ENCODE data around the gene PRSS56. TPM values are rescaled to one million over a fixed set of nuclear protein-coding genes. Genes with fewer than 3 reads are reported as not detected.

PRSS56 gene
- total RNA-seq, 4 donors from 2014 or later: not detected

DNA sequence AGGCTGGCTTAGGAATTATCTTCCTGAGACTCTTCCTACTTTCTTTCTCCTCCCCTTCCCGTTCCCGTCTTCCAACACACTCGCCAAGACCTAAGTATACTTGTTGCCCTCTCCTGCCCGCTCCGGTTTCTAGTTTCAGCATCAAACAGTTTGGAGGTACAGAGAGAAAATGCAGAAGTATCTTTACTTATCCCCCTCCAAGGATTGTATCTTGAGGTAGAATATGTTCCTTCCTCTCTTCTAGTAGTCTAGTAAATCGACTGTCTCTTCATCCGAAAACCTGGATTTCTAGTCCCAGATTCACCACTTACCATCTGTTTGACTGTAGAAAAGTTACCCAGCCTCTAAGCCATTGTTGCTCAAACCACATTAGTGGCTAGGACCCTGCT, 31.1 kb downstream of the PRSS56 start:
- Histone ChIP-seq H3K27me3 (no peaks in the 10 kb centered on the region), H3K4me1 (peaks cover 0 to 53% (median 7%) of the 10 kb centered on the region in 4 donors), H3K4me3 (peak overlapping the region; percentile 79 to 98 (median 86)), H3K27ac (peak overlapping the region; percentile 91 to 99 (median 96)), H3K9me3 (peaks cover 0 to 4% (median 0%) of the 10 kb centered on the region in 4 donors), H3K36me3 (peaks cover 0 to 27% (median 0%) of the 10 kb centered on the region in 3 donors)
- TF ChIP-seq, protein P1, sequence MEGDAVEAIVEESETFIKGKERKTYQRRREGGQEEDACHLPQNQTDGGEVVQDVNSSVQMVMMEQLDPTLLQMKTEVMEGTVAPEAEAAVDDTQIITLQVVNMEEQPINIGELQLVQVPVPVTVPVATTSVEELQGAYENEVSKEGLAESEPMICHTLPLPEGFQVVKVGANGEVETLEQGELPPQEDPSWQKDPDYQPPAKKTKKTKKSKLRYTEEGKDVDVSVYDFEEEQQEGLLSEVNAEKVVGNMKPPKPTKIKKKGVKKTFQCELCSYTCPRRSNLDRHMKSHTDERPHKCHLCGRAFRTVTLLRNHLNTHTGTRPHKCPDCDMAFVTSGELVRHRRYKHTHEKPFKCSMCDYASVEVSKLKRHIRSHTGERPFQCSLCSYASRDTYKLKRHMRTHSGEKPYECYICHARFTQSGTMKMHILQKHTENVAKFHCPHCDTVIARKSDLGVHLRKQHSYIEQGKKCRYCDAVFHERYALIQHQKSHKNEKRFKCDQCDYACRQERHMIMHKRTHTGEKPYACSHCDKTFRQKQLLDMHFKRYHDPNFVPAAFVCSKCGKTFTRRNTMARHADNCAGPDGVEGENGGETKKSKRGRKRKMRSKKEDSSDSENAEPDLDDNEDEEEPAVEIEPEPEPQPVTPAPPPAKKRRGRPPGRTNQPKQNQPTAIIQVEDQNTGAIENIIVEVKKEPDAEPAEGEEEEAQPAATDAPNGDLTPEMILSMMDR (IDR thresholded peaks at IDR 0.05): no peak
- TF ChIP-seq POLR2A (IDR thresholded peaks at IDR 0.05) (no peak), EP300 (IDR thresholded peaks at IDR 0.05) (no peak)
- 14 to 22% methylated on average over 7 of the region's 7 CpGs for WGBS, 2 donors
- no peak for DNase-seq (ENCODE audit: low spot score in 2 of 2)

DNA sequence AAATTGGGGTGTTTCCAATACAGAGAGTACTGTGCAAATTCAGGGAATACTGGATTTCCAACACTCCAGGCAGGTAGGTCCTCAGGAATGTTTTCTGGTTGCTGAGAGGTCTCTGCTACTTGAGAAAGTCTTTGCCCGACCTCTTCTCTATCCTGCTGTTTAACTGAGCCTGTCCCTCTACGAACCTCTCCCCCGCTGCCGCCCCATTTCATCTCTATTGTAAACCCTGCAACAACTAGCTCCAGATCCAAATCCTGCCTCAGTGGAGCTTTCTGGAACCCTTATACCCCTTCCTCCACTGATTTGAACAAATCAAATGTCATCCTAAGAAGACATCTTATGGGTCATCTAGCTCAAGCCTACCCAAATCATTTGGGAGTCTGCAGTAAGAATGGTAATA, 31.6 kb downstream of the PRSS56 start:
- Histone ChIP-seq H3K9me3 (peaks cover 0 to 4% (median 0%) of the 10 kb centered on the region in 4 donors), H3K4me1 (peaks cover 0 to 53% (median 7%) of the 10 kb centered on the region in 4 donors), H3K27me3 (no peaks in the 10 kb centered on the region), H3K4me3 (peak overlapping the region in 2 of 4 donors; percentile 79 to 98), H3K27ac (peak overlapping the region in 1 of 4 donors; percentile 99), H3K36me3 (peaks cover 0 to 27% (median under 1%) of the 10 kb centered on the region in 3 donors)
- WGBS, 2 donors: 90 to 94% methylated on average over 4 of the region's 4 CpGs
- DNase-seq (ENCODE audit: low spot score in 2 of 2): no peak
- TF ChIP-seq, protein P1 (IDR thresholded peaks at IDR 0.05): no peak
- no peak for TF ChIP-seq POLR2A (IDR thresholded peaks at IDR 0.05)
- no peak for TF ChIP-seq EP300 (IDR thresholded peaks at IDR 0.05)

- H3K9me3 ChIP-seq: no peaks in the 10 kb centered on the region
- TF ChIP-seq, protein P1 (IDR thresholded peaks at IDR 0.05): no peak
- no peak for TF ChIP-seq POLR2A (IDR thresholded peaks at IDR 0.05)
- TF ChIP-seq EP300 (IDR thresholded peaks at IDR 0.05): no peak
- no peak overlapping the region for H3K27ac ChIP-seq
- H3K36me3 ChIP-seq: peaks cover 0 to 57% (median 18%) of the 10 kb centered on the region in 3 donors
- no peak overlapping the region for H3K4me3 ChIP-seq
- no peaks in the 10 kb centered on the region for H3K27me3 ChIP-seq
- no peak for DNase-seq (ENCODE audit: low spot score in 2 of 2)
- WGBS, 2 donors: 84 to 85% methylated on average over 3 of the region's 3 CpGs
- peaks cover 0 to 35% (median 7%) of the 10 kb centered on the region in 4 donors for H3K4me1 ChIP-seq
Measured at GRCh38 chr2:232556426-232556825, 36.2 kb downstream of the PRSS56 start.

DNA sequence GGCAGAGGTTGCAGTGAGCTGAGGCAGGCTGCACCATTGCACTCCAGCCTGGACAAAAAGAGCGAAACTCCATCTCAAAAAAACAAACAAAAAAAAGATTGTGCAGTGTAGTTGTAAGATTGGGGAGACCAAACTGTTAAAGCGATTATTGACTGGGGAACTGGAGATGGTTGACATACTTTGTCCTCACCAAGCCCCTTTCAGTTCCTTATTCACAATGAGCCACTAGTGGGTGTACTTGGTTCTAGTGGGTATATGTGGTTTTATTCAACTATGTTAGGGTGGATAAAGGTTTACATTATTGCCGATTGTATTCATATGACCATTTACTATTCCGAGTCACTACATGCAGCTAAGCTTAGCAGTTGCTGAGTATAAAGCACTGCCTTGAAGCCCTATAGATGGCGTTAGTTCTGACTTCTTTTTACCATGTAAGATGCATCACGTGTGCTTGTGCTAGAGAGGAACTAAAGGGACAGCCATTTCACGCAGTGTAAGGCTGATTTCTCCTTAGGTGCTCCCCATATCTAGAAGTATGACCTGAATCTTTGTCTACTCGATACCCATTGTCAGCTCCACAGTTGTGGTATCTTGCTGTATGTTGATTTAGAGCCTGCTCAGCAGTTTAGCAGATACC, 42.4 kb downstream of the PRSS56 start:
- Histone ChIP-seq H3K36me3 (peaks cover 0 to 97% (median 38%) of the 10 kb centered on the region in 3 donors), H3K9me3 (no peaks in the 10 kb centered on the region), H3K27ac (no peak overlapping the region), H3K4me3 (no peak overlapping the region), H3K4me1 (no peaks in the 10 kb centered on the region), H3K27me3 (no peaks in the 10 kb centered on the region)
- 73 to 87% methylated on average over 8 of the region's 8 CpGs for WGBS, 2 donors
- no peak for DNase-seq (ENCODE audit: low spot score in 2 of 2)
- TF ChIP-seq EP300 (IDR thresholded peaks at IDR 0.05): no peak
- no peak for TF ChIP-seq POLR2A (IDR thresholded peaks at IDR 0.05)
- TF ChIP-seq, protein P1 (IDR thresholded peaks at IDR 0.05): no peak

GRCh38 chr2:232563580-232563979, 43.4 kb downstream of the PRSS56 start:
- WGBS, 2 donors: 29 to 76% methylated on average over 3 of the region's 3 CpGs
- H3K9me3 ChIP-seq: no peaks in the 10 kb centered on the region
- DNase-seq (ENCODE audit: low spot score in 2 of 2): no peak
- H3K4me1 ChIP-seq: no peaks in the 10 kb centered on the region
- H3K4me3 ChIP-seq: no peak overlapping the region
- no peak overlapping the region for H3K27ac ChIP-seq
- TF ChIP-seq EP300 (IDR thresholded peaks at IDR 0.05): no peak
- TF ChIP-seq, protein P1 (IDR thresholded peaks at IDR 0.05): no peak
- TF ChIP-seq POLR2A (IDR thresholded peaks at IDR 0.05): no peak
- H3K27me3 ChIP-seq: no peaks in the 10 kb centered on the region
- peaks cover 0 to 97% (median 33%) of the 10 kb centered on the region in 3 donors for H3K36me3 ChIP-seq
